Activated T-cell treated with anti-CD3 and anti-CD28 coated beads for 1 hour (primary cell): ENCODE measurements around the gene DMD.

Source experiments
- DNase-seq: peaks from one replicate; pipeline ENCODE4 v3.0.0-alpha.2; 2020; ENCODE audit warnings: low read depth

Gene DMD

GRCh38 chrX:31338991-31339350, 1872.4 kb downstream of the DMD start:
- DNase-seq: no peak

GRCh38 chrX:31337332-31337731, 1874.0 kb downstream of the DMD start:
- DNase-seq: no peak

GRCh38 chrX:31336419-31336818, 1874.9 kb downstream of the DMD start:
- DNase-seq: no peak

GRCh38 chrX:31334997-31335396, 1876.4 kb downstream of the DMD start:
- DNase-seq: no peak

- no peak for DNase-seq
Observed at GRCh38 chrX:31333165-31333831, 1878.1 kb downstream of the DMD start.

- no peak for DNase-seq
Observed at GRCh38 chrX:31331928-31332327, 1879.4 kb downstream of the DMD start.

DNA sequence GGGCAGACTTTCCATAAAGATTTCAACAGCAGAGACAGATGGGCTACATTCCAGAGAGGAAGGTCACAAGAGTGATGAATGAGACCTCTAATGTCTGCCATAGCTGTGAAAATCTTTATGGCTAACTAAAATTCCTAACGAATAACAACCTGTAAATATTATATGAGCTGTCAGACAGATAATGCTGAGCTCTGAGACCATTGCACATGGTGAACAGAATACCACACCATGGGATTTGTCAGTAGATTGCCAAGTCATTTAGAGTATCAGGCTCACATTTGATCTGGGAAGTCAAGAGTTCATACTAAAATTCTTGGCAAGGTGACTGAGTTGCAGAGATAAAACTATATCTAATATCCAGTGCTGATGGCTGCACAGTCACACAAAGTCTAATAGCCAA, 1880.3 kb downstream of the DMD start:
- DNase-seq: no peak

GRCh38 chrX:31329298-31329697, 1882.1 kb downstream of the DMD start:
- DNase-seq: no peak

GRCh38 chrX:31323658-31324057, 1887.7 kb downstream of the DMD start:
- DNase-seq: no peak

- DNase-seq: no peak
Observed at GRCh38 chrX:31320740-31321139, 1890.6 kb downstream of the DMD start.

DNA sequence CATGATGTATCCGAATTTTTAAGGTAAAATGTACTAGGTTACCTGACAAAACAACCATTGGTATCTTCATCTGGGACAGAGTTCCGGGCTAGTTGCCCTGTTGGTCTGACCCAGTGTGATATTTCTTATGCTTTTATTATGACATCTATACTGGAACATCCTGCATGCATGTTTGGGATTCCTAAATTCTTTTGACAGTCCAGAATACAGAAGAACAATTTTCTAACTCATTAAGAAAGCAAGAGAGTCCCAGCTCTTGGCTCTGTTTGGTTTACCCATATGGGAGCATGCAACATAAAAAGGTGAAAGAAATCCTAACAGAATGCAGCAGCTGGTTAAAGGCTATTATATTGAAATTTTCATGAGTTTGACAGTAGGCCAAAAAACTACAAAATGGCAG, 1891.8 kb downstream of the DMD start:
- no peak for DNase-seq

- DNase-seq: no peak
Observed at GRCh38 chrX:31318866-31319265, 1892.5 kb downstream of the DMD start.

GRCh38 chrX:31316340-31316991, 1894.9 kb downstream of the DMD start:
- no peak for DNase-seq

DNA sequence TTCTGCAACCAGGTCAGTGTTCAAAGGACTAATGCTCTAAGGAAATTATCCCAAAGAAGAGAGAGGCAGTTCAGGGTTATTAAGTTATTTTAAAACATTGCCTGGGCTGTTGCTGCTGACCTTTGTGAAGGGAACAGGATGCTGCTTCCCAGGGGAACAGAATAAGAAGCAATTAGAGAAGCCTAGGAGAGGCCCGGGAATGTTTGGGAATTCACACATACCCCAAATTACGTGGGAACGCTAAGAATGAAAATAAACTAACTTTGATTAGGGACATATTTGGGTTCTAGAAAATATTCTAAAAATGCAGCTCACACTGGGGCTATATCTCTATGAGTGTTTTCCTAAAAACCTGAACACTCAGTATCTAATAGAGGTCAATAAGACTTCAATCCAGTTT, 1896.4 kb downstream of the DMD start:
- DNase-seq: no peak

DNA sequence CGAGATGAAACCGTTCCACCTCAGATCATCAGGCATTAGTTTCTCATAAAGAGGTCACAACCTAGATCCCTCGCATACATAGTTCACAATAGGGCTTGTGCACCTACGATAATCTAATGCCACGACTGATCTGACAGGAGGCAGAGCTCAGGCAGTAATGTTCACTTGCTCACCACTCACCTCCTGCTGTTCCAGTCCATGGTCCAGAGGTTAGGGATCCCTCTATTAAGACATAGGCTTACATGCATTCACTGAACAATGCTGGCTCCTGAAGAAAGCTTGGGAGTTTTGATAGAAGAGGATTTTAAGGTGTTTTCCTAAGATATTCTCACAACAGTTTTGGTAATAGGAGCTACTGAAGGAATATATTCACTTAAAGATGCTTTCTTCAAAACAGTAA, 1903.4 kb downstream of the DMD start:
- DNase-seq: no peak

DNA sequence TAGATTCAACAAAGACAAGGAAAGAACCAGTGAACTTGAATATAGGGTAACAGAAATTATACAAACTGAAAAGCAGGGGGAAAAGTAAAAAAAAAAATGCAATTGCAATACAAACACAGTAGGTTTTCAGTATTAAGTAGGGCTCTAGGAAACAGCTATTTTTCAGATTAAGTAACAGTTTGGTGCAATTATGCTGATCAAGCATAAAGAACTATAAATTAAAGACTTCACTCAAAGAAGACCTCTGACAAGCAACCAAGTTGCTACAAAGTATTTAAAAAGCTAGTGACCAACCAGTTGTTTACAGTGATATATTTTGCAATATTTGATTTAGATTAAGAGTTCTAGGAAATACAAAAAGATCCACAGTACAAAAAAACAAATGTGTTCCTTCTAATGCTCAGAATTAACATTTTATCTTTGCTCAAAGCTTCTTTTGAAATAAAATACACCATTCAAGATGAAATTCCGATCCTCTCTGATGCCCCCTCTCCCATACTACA, 1908.7 kb downstream of the DMD start:
- no peak for DNase-seq

DNA sequence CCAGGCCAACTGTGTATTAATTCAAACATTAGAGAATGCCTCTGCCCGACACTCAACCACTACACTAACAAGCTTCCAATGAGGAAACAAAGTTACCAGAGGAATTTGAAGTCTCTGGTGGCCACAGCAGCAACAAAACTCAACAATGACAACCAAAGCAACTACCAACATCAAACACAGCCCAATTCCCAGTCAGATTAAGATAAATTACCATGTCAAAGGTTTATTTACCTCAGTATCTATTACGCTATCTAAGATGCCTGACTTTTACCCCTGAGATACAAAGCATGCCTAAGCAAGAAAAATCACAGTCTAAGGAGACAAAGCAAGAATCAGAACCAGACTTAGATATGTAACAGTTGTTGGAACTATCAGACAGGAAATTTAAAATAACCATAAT, 1909.4 kb downstream of the DMD start:
- no peak for DNase-seq

DNA sequence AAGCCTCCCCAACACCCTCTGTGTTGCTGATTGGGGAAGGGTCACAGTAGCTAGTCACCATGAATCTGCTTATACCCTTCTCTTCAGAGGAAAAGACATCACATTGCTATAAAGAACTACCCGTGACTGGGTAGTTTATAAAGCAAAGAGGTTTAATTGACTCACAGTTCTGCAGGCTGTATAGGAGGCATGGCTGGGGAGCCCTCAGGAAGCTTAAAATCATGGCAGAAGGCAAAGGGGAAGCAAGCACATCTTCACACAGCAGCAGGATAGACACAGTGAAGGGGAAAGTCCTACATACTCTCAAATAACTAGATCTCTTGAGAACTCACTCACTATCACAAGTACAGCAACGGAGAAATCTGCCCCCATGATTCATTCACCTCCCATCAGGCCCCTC, 1910.1 kb downstream of the DMD start:
- no peak for DNase-seq

- no peak for DNase-seq
Observed at GRCh38 chrX:31298916-31299315, 1912.4 kb downstream of the DMD start.

DNA sequence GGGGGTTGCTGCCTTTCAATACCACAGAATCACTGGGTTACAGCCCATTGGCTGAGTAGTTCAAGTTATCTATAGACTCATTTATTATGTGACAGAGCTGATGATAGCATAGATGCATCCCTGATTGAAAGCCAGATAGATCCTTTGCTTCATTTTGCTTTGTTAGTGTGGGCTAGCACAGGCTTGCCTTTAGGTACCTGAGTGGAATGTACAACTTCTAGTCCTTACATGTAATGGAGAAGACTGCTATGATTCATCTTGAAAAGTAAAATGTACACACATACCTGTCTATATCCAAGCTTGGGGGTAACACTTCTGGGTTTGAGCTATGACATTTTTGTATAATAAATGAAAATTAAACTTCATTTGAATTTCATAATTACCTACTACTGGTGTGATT, 1913.5 kb downstream of the DMD start:
- DNase-seq: no peak

GRCh38 chrX:31294475-31294874, 1916.9 kb downstream of the DMD start:
- no peak for DNase-seq

DNA sequence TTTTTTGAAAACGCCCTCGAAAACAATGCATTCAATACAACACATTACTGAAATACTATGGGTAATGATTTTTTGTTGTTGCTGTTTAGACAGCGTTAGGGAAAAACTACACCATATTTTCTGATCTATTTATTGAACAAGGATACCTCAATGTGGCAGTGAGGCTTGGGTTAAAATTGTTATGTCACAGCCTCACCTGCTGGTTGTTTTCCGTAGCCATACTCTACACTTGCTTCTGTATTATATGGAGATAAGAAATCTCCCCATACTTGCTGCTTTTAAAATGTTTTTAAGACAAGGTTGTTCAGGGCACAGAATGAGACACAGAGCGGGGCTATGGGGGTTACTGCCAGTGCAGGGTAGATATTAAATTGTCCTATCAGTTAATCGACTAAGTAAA, 1917.9 kb downstream of the DMD start:
- DNase-seq: no peak

GRCh38 chrX:31291131-31291530, 1920.2 kb downstream of the DMD start:
- no peak for DNase-seq

GRCh38 chrX:31287861-31288260, 1923.5 kb downstream of the DMD start:
- no peak for DNase-seq
